ENCODE measurements around the gene ZGPAT. TPM values are rescaled to one million over a fixed set of nuclear protein-coding genes. Genes with fewer than 3 reads are reported as not detected.
A peak's percentile ranks its signal among the peaks of the same experiment; 100 is the strongest.

ZGPAT gene
- total and polyA plus RNA-seq, 2 donors = 16.5 to 66.6 TPM

- Histone ChIP-seq H3K4me3 (ENCODE audit: low read length in 2 of 2) (no peak overlapping the region), H3K27ac (ENCODE audit: low read depth in 1 of 2, low read length in 1 of 2) (peak overlapping the region; percentile 46 to 99), H3K36me3 (ENCODE audit: control insufficient read depth in 2 of 2, insufficient read depth in 2 of 2, low read length in 1 of 2) (peaks cover 39 to 47% of the 10 kb centered on the region in 2 donors), H3K9me3 (ENCODE audit: control insufficient read depth in 2 of 2, insufficient read depth in 1 of 2, low read length in 1 of 2) (peaks cover 0 to 18% of the 10 kb centered on the region in 2 donors), H3K27me3 (ENCODE audit: control insufficient read depth in 2 of 2, insufficient read depth in 1 of 2, low read length in 1 of 2) (peaks cover 0 to 11% of the 10 kb centered on the region in 2 donors), H3K4me1 (ENCODE audit: control insufficient read depth in 2 of 2, insufficient read depth in 2 of 2, low read length in 2 of 2) (peaks cover 66 to 84% of the 10 kb centered on the region in 2 donors)
- peak in 1 of 9 donors; percentile 43 for DNase-seq (ENCODE audit: low read depth in 6 of 9, low spot score in 9 of 9)
- WGBS = 83% methylated on average over 48 of the region's 48 CpGs
Measured at GRCh38 chr20:63734946-63735858, 27.4 kb downstream of the ZGPAT start.

GRCh38 chr20:63735859-63736718 is 28.2 kb downstream of the ZGPAT start, which contains the start of gene LIME1:
TSS of gene LIME1 (plus strand) at chr20:63736664. CDS start at chr20:63737550, 886 bp downstream.
- Histone ChIP-seq H3K4me3 (ENCODE audit: low read length in 2 of 2) (peak within 1 kb of the TSS; percentile 88 to 90), H3K36me3 (ENCODE audit: control insufficient read depth in 2 of 2, insufficient read depth in 2 of 2, low read length in 1 of 2) (peaks cover 46 to 50% of the 10 kb centered on the region in 2 donors), H3K9me3 (ENCODE audit: control insufficient read depth in 2 of 2, insufficient read depth in 1 of 2, low read length in 1 of 2) (peaks cover 0 to 10% of the 10 kb centered on the region in 2 donors), H3K27me3 (ENCODE audit: control insufficient read depth in 2 of 2, insufficient read depth in 1 of 2, low read length in 1 of 2) (peaks cover 0 to 19% of the 10 kb centered on the region in 2 donors), H3K4me1 (ENCODE audit: control insufficient read depth in 2 of 2, insufficient read depth in 2 of 2, low read length in 2 of 2) (peaks cover 63 to 83% of the 10 kb centered on the region in 2 donors), H3K27ac (ENCODE audit: low read depth in 1 of 2, low read length in 1 of 2) (peak within 1 kb of the TSS; percentile 97 to 99)
- DNase-seq (ENCODE audit: low read depth in 6 of 9, low spot score in 9 of 9) = peak in 8 of 9 donors; percentile 55 to 93 (median 81)
- WGBS = 16% methylated on average over 31 of the region's 31 CpGs

GRCh38 chr20:63736893-63737694 is 29.3 kb downstream of the ZGPAT start:
- H3K4me1 ChIP-seq (ENCODE audit: control insufficient read depth in 2 of 2, insufficient read depth in 2 of 2, low read length in 2 of 2) = peaks cover 53 to 75% of the 10 kb centered on the region in 2 donors
- H3K27ac ChIP-seq (ENCODE audit: low read depth in 1 of 2, low read length in 1 of 2) = peak overlapping the region; percentile 97 to 99
- H3K4me3 ChIP-seq (ENCODE audit: low read length in 2 of 2) = peak overlapping the region; percentile 88 to 90
- DNase-seq (ENCODE audit: low read depth in 6 of 9, low spot score in 9 of 9) = peak in 4 of 9 donors; percentile 47 to 84 (median 57)
- peaks cover 53 to 60% of the 10 kb centered on the region in 2 donors for H3K36me3 ChIP-seq (ENCODE audit: control insufficient read depth in 2 of 2, insufficient read depth in 2 of 2, low read length in 1 of 2)
- peaks cover 0 to 19% of the 10 kb centered on the region in 2 donors for H3K27me3 ChIP-seq (ENCODE audit: control insufficient read depth in 2 of 2, insufficient read depth in 1 of 2, low read length in 1 of 2)
- peaks cover 0 to 10% of the 10 kb centered on the region in 2 donors for H3K9me3 ChIP-seq (ENCODE audit: control insufficient read depth in 2 of 2, insufficient read depth in 1 of 2, low read length in 1 of 2)
- 4% methylated on average over 30 of the region's 30 CpGs for WGBS

- Histone ChIP-seq H3K9me3 (ENCODE audit: control insufficient read depth in 2 of 2, insufficient read depth in 1 of 2, low read length in 1 of 2) (peaks cover 0 to 10% of the 10 kb centered on the region in 2 donors), H3K36me3 (ENCODE audit: control insufficient read depth in 2 of 2, insufficient read depth in 2 of 2, low read length in 1 of 2) (peaks cover 57 to 65% of the 10 kb centered on the region in 2 donors), H3K4me1 (ENCODE audit: control insufficient read depth in 2 of 2, insufficient read depth in 2 of 2, low read length in 2 of 2) (peaks cover 52 to 72% of the 10 kb centered on the region in 2 donors), H3K4me3 (ENCODE audit: low read length in 2 of 2) (peak overlapping the region; percentile 88 to 90), H3K27ac (ENCODE audit: low read depth in 1 of 2, low read length in 1 of 2) (peak overlapping the region; percentile 97 to 99), H3K27me3 (ENCODE audit: control insufficient read depth in 2 of 2, insufficient read depth in 1 of 2, low read length in 1 of 2) (peaks cover 0 to 19% of the 10 kb centered on the region in 2 donors)
- no peak for DNase-seq (ENCODE audit: low read depth in 6 of 9, low spot score in 9 of 9)
- 3% methylated on average over 26 of the region's 26 CpGs for WGBS
Measured at GRCh38 chr20:63737695-63737944, 29.8 kb downstream of the ZGPAT start.

- peaks cover 0 to 19% of the 10 kb centered on the region in 2 donors for H3K27me3 ChIP-seq (ENCODE audit: control insufficient read depth in 2 of 2, insufficient read depth in 1 of 2, low read length in 1 of 2)
- peak in 1 of 9 donors; percentile 51 for DNase-seq (ENCODE audit: low read depth in 6 of 9, low spot score in 9 of 9)
- H3K36me3 ChIP-seq (ENCODE audit: control insufficient read depth in 2 of 2, insufficient read depth in 2 of 2, low read length in 1 of 2) = peaks cover 62 to 64% of the 10 kb centered on the region in 2 donors
- 32% methylated on average over 43 of the region's 43 CpGs for WGBS
- peaks cover 51 to 70% of the 10 kb centered on the region in 2 donors for H3K4me1 ChIP-seq (ENCODE audit: control insufficient read depth in 2 of 2, insufficient read depth in 2 of 2, low read length in 2 of 2)
- peaks cover 0 to 10% of the 10 kb centered on the region in 2 donors for H3K9me3 ChIP-seq (ENCODE audit: control insufficient read depth in 2 of 2, insufficient read depth in 1 of 2, low read length in 1 of 2)
- peak overlapping the region; percentile 97 to 99 for H3K27ac ChIP-seq (ENCODE audit: low read depth in 1 of 2, low read length in 1 of 2)
- H3K4me3 ChIP-seq (ENCODE audit: low read length in 2 of 2) = peak overlapping the region; percentile 88 to 90
Measured at GRCh38 chr20:63737945-63738686, 30.3 kb downstream of the ZGPAT start.

GRCh38 chr20:63738687-63739129 is 30.9 kb downstream of the ZGPAT start:
- peaks cover 62 to 64% of the 10 kb centered on the region in 2 donors for H3K36me3 ChIP-seq (ENCODE audit: control insufficient read depth in 2 of 2, insufficient read depth in 2 of 2, low read length in 1 of 2)
- peak overlapping the region in 1 of 2 donors; percentile 77 for H3K27ac ChIP-seq (ENCODE audit: low read depth in 1 of 2, low read length in 1 of 2)
- 74% methylated on average over 26 of the region's 26 CpGs for WGBS
- peaks cover 0 to 10% of the 10 kb centered on the region in 2 donors for H3K9me3 ChIP-seq (ENCODE audit: control insufficient read depth in 2 of 2, insufficient read depth in 1 of 2, low read length in 1 of 2)
- H3K4me3 ChIP-seq (ENCODE audit: low read length in 2 of 2) = peak overlapping the region; percentile 88 to 90
- peak in 1 of 9 donors; percentile 57 for DNase-seq (ENCODE audit: low read depth in 6 of 9, low spot score in 9 of 9)
- peaks cover 46 to 64% of the 10 kb centered on the region in 2 donors for H3K4me1 ChIP-seq (ENCODE audit: control insufficient read depth in 2 of 2, insufficient read depth in 2 of 2, low read length in 2 of 2)
- H3K27me3 ChIP-seq (ENCODE audit: control insufficient read depth in 2 of 2, insufficient read depth in 1 of 2, low read length in 1 of 2) = peaks cover 0 to 19% of the 10 kb centered on the region in 2 donors

- DNase-seq (ENCODE audit: low read depth in 6 of 9, low spot score in 9 of 9) = peak in 1 of 9 donors; percentile 66
- peak within 1 kb of the TSS; percentile 34 to 81 for H3K27ac ChIP-seq (ENCODE audit: low read depth in 1 of 2, low read length in 1 of 2)
- peak within 1 kb of the TSS; percentile 88 to 90 for H3K4me3 ChIP-seq (ENCODE audit: low read length in 2 of 2)
- peaks cover 56 to 57% of the 10 kb centered on the region in 2 donors for H3K36me3 ChIP-seq (ENCODE audit: control insufficient read depth in 2 of 2, insufficient read depth in 2 of 2, low read length in 1 of 2)
- WGBS = 6% methylated on average over 135 of the region's 136 CpGs
- H3K9me3 ChIP-seq (ENCODE audit: control insufficient read depth in 2 of 2, insufficient read depth in 1 of 2, low read length in 1 of 2) = peaks cover 0 to 10% of the 10 kb centered on the region in 2 donors
- H3K4me1 ChIP-seq (ENCODE audit: control insufficient read depth in 2 of 2, insufficient read depth in 2 of 2, low read length in 2 of 2) = peaks cover 39 to 57% of the 10 kb centered on the region in 2 donors
- peaks cover 0 to 19% of the 10 kb centered on the region in 2 donors for H3K27me3 ChIP-seq (ENCODE audit: control insufficient read depth in 2 of 2, insufficient read depth in 1 of 2, low read length in 1 of 2)
Measured at GRCh38 chr20:63739130-63740069, 31.6 kb downstream of the ZGPAT start, which contains the start of gene SLC2A4RG. TSS of gene SLC2A4RG (plus strand) at chr20:63739776. CDS start at chr20:63739913, 137 bp downstream.

Data from thymus (tissue), 11 donors.